NB4 (cell line): ENCODE measurements around the gene MLC1.

Source experiments
- MYC ChIP-seq: IDR thresholded peaks from 2 replicates; pipeline ENCODE4 v1.6.1; 2011; ENCODE audit warnings: low read depth, low read length
- POLR2A ChIP-seq: IDR thresholded peaks from 2 replicates; pipeline ENCODE4 v1.6.1; 2011; ENCODE audit warnings: mild to moderate bottlenecking; ENCODE audit not compliant: insufficient read length; ENCODE audit errors: extremely low read depth
- TF ChIP-seq, protein P1 (sequence below): IDR thresholded peaks from one replicate; pipeline ENCODE4 v1.5.1; 2012; ENCODE audit warnings: low read depth, low read length

GRCh38 chr22:50081426-50082196 is 3.6 kb downstream of the MLC1 start:
- TF ChIP-seq, protein P1, sequence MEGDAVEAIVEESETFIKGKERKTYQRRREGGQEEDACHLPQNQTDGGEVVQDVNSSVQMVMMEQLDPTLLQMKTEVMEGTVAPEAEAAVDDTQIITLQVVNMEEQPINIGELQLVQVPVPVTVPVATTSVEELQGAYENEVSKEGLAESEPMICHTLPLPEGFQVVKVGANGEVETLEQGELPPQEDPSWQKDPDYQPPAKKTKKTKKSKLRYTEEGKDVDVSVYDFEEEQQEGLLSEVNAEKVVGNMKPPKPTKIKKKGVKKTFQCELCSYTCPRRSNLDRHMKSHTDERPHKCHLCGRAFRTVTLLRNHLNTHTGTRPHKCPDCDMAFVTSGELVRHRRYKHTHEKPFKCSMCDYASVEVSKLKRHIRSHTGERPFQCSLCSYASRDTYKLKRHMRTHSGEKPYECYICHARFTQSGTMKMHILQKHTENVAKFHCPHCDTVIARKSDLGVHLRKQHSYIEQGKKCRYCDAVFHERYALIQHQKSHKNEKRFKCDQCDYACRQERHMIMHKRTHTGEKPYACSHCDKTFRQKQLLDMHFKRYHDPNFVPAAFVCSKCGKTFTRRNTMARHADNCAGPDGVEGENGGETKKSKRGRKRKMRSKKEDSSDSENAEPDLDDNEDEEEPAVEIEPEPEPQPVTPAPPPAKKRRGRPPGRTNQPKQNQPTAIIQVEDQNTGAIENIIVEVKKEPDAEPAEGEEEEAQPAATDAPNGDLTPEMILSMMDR = no peak
- TF ChIP-seq POLR2A (no peak), MYC (no peak)
